CD14-positive monocyte (primary cell): ENCODE data around the gene S1PR4. TPM values are rescaled to one million over a fixed set of nuclear protein-coding genes. Genes with fewer than 3 reads are reported as not detected.
A peak's percentile ranks its signal among the peaks of the same experiment; 100 is the strongest.

Source experiments
- DNase-seq, 3 donors: peaks; one replicate each; pipeline ENCODE4 v3.0.0-alpha.2; 2011 to 2022
- H2AFZ ChIP-seq: 2 replicates; pipeline ENCODE4 v1.6.0; 2012; ENCODE audit warnings: mild to moderate bottlenecking, low read depth, low read length, inconsistent platforms; ENCODE audit not compliant: insufficient read depth, poor library complexity, severe bottlenecking
- H3K27ac ChIP-seq, 2 donors: 1 replicate in 1 of 2; 2 replicates in 1 of 2; pipeline ENCODE4 v1.5.1; 2012 to 2013; ENCODE audit warnings: low read length in 2 of 2, control low read depth in 1 of 2, inconsistent platforms in 1 of 2, low read depth in 1 of 2, mild to moderate bottlenecking in 1 of 2
- H3K27me3 ChIP-seq, 2 donors: one replicate each; pipeline versions ENCODE4 v1.6.0 to v1.6.1; 2011 to 2013; ENCODE audit warnings: low read length in 2 of 2; ENCODE audit not compliant: control insufficient read depth in 2 of 2, insufficient read depth in 2 of 2
- H3K36me3 ChIP-seq, 2 donors: replicated peaks in 1 of 2; 1 replicate in 1 of 2; 2 replicates in 1 of 2; pipeline versions ENCODE4 v1.5.1 to v1.6.1; 2012 to 2013; ENCODE audit warnings: low read length in 2 of 2, control low read depth in 1 of 2, inconsistent platforms in 1 of 2, mild to moderate bottlenecking in 1 of 2; ENCODE audit not compliant: insufficient read depth in 2 of 2, control insufficient read depth in 1 of 2
- H3K4me1 ChIP-seq, 2 donors: 1 replicate in 1 of 2; 2 replicates in 1 of 2; pipeline versions ENCODE4 v1.5.1 to v1.6.1; 2012 to 2013; ENCODE audit warnings: low read length in 2 of 2, control low read depth in 1 of 2, inconsistent platforms in 1 of 2, mild to moderate bottlenecking in 1 of 2, moderate library complexity in 1 of 2; ENCODE audit not compliant: insufficient read depth in 2 of 2, control insufficient read depth in 1 of 2
- H3K4me2 ChIP-seq: replicated peaks from 2 replicates; pipeline ENCODE3; 2012; ENCODE audit warnings: low read length, moderate library complexity, mild to moderate bottlenecking; ENCODE audit not compliant: poor library complexity, severe bottlenecking; ENCODE audit errors: extremely low read depth
- H3K4me3 ChIP-seq, 3 experiments: fragments of 200-600 bp in 1 of 3; sonication (generic) in 1 of 3; replicated peaks in 1 of 3; 1 replicate in 2 of 3; 2 replicates in 1 of 3; pipeline ENCODE4 v1.5.1; 2011 to 2013; ENCODE audit warnings: low read length in 3 of 3, mild to moderate bottlenecking in 3 of 3, control low read depth in 2 of 3, low read depth in 2 of 3, inconsistent platforms in 1 of 3, moderate library complexity in 1 of 3
- H3K79me2 ChIP-seq: 2 replicates; pipeline ENCODE4 v1.6.0; 2012; ENCODE audit warnings: mild to moderate bottlenecking, control low read depth, inconsistent platforms, low read length, moderate library complexity; ENCODE audit not compliant: insufficient read depth
- H3K9ac ChIP-seq: 2 replicates; pipeline ENCODE4 v1.6.0; 2017; ENCODE audit warnings: low read length, mild to moderate bottlenecking; ENCODE audit not compliant: insufficient read depth, poor library complexity, severe bottlenecking
- H3K9me3 ChIP-seq, 2 donors: replicated peaks in 1 of 2; 1 replicate in 1 of 2; 2 replicates in 1 of 2; pipeline versions ENCODE4 v1.5.1 to v1.6.1; 2012 to 2013; ENCODE audit warnings: low read length in 2 of 2, control low read depth in 1 of 2; ENCODE audit not compliant: control insufficient read depth in 1 of 2, insufficient read depth in 1 of 2
- H4K20me1 ChIP-seq: 2 replicates; pipeline ENCODE4 v1.6.0; 2012; ENCODE audit warnings: mild to moderate bottlenecking, low read length, control low read depth, moderate library complexity; ENCODE audit not compliant: insufficient read depth
- H3K27ac Mint-ChIP-seq, 7 donors: one replicate each; pipeline ENCODE4 v1.8.0; 2020; ENCODE audit warnings: mild to moderate bottlenecking in 7 of 7, mixed read lengths in 7 of 7, moderate library complexity in 6 of 7, inconsistent platforms in 2 of 7
- H3K27me3 Mint-ChIP-seq, 3 donors: one replicate each; pipeline ENCODE4 v1.8.0; 2021 to 2022; ENCODE audit warnings: low read depth in 3 of 3, mild to moderate bottlenecking in 3 of 3, mixed read lengths in 3 of 3, moderate library complexity in 3 of 3, inconsistent platforms in 1 of 3
- H3K36me3 Mint-ChIP-seq, 2 donors: one replicate each; pipeline ENCODE4 v1.8.0; 2020; ENCODE audit warnings: mixed read lengths in 2 of 2, inconsistent platforms in 1 of 2, mild to moderate bottlenecking in 1 of 2
- H3K4me1 Mint-ChIP-seq: one replicate; pipeline ENCODE4 v1.8.0; 2020; ENCODE audit warnings: mild to moderate bottlenecking, mixed read lengths
- H3K4me3 Mint-ChIP-seq, 2 donors: one replicate each; pipeline ENCODE4 v1.8.0; 2020; ENCODE audit warnings: mild to moderate bottlenecking in 2 of 2, mixed read lengths in 2 of 2, moderate library complexity in 1 of 2
- H3K9me3 Mint-ChIP-seq, 7 donors: one replicate each; pipeline ENCODE4 v1.8.0; 2020 to 2022; ENCODE audit warnings: mixed read lengths in 7 of 7, mild to moderate bottlenecking in 6 of 7, moderate library complexity in 6 of 7, inconsistent platforms in 2 of 7
- WGBS: methylation state at CpG from one replicate; pipeline ENCODE4 v1.1.5; 2013; ENCODE audit warnings: missing lambda C conversion rate; ENCODE audit not compliant: insufficient coverage; 5-methylcytosine and 5-hydroxymethylcytosine counted together
- intact Hi-C, 2 donors: fragments of 100-400 bp; cut with micrococcal nuclease; formaldehyde crosslinking; loops; one replicate each; pipeline versions ENCODE4 v1.15.0 to v1.15.1; 2023
- polyA plus RNA-seq, 3 donors: library from polyadenylated mRNA; depleted of rRNA in 1 of 3; unstranded in 2 of 3; stranded (reverse) in 1 of 3; fragments of 300-500 nt in 2 of 3; fragments of >200 nt in 1 of 3; fragmentation: Illumina TruSeq in 2 of 3; gene quantifications; 1 replicate in 2 of 3; 2 replicates in 1 of 3; pipeline ENCODE4 v1.2.3, GENCODE V29; 2012 to 2021
- TF ChIP-seq, protein P1 (sequence below): fragments of 200-600 bp; IDR thresholded peaks from one replicate; pipeline ENCODE4 v1.8.0; 2022; ENCODE audit warnings: antibody characterized with exemption, mild to moderate bottlenecking

Gene S1PR4
- polyA plus RNA-seq, 3 donors = 28.5 to 131 (median 105) TPM

DNA sequence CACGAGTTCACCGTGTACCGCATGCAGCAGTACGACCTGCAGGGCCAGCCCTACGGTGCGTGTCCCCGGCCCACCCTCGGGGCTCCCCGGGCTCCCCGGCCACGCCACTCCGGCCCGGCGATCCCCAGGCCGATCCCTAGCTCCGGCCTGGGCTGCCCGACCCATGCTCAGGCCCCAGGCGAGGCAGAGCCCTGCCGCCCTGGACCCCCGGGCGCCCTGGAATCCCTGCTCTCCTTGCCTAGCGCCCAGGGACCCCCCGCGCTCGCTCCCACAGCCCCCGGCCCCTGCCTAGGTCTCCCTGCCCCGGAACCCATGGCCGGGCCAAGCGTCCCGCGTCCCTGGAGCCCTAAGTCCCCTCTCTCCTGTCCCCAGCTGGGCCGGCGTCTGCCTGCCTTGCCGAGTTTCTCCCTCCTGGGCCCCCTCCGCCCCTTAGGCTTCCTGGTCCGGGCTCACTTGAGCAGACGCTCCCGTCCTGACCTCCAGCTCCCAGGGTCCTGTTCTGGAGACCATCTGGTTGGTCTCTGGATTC lies 7.7 kb downstream of the S1PR4 start:
- DNase-seq = no peak
- H3K79me2 ChIP-seq = peaks cover 89% of the 10 kb centered on the region
- H2AFZ ChIP-seq = peak overlapping the region; percentile 81
- H3K27me3 Mint-ChIP-seq = peaks cover 0 to 4% (median 0%) of the 10 kb centered on the region in 3 donors
- H3K4me2 ChIP-seq = peak overlapping the region; percentile 99
- H3K4me3 ChIP-seq = peak overlapping the region; percentile 53 to 79 (median 78)
- H3K9me3 Mint-ChIP-seq = peaks cover 0 to 3% (median 0%) of the 10 kb centered on the region in 7 donors
- H3K4me1 Mint-ChIP-seq = peaks cover 71% of the 10 kb centered on the region
- no peaks in the 10 kb centered on the region for H3K9me3 ChIP-seq
- peak overlapping the region; percentile 6 to 82 for H3K27ac ChIP-seq
- peaks cover 54% of the 10 kb centered on the region for H4K20me1 ChIP-seq
- TF ChIP-seq, protein P1, sequence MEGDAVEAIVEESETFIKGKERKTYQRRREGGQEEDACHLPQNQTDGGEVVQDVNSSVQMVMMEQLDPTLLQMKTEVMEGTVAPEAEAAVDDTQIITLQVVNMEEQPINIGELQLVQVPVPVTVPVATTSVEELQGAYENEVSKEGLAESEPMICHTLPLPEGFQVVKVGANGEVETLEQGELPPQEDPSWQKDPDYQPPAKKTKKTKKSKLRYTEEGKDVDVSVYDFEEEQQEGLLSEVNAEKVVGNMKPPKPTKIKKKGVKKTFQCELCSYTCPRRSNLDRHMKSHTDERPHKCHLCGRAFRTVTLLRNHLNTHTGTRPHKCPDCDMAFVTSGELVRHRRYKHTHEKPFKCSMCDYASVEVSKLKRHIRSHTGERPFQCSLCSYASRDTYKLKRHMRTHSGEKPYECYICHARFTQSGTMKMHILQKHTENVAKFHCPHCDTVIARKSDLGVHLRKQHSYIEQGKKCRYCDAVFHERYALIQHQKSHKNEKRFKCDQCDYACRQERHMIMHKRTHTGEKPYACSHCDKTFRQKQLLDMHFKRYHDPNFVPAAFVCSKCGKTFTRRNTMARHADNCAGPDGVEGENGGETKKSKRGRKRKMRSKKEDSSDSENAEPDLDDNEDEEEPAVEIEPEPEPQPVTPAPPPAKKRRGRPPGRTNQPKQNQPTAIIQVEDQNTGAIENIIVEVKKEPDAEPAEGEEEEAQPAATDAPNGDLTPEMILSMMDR = no peak
- WGBS = under 1% methylated on average over 38 of the region's 38 CpGs
- H3K4me1 ChIP-seq = peaks cover 71 to 79% of the 10 kb centered on the region in 2 donors
- intact Hi-C loops = loop anchor here in 1 of 2 donors (10.0 kb wide), 1 partner anchor 361 kb away; no protein-coding TSS in a partner anchor
- H3K36me3 ChIP-seq = peaks cover 0 to 10% of the 10 kb centered on the region in 2 donors
- H3K36me3 Mint-ChIP-seq = peaks cover 16 to 22% of the 10 kb centered on the region in 2 donors
- peak overlapping the region; percentile 80 for H3K9ac ChIP-seq
- H3K27me3 ChIP-seq = no peaks in the 10 kb centered on the region
- H3K4me3 Mint-ChIP-seq = peak overlapping the region; percentile 89 to 92
- H3K27ac Mint-ChIP-seq = peak overlapping the region; percentile 24 to 97 (median 85)

DNA sequence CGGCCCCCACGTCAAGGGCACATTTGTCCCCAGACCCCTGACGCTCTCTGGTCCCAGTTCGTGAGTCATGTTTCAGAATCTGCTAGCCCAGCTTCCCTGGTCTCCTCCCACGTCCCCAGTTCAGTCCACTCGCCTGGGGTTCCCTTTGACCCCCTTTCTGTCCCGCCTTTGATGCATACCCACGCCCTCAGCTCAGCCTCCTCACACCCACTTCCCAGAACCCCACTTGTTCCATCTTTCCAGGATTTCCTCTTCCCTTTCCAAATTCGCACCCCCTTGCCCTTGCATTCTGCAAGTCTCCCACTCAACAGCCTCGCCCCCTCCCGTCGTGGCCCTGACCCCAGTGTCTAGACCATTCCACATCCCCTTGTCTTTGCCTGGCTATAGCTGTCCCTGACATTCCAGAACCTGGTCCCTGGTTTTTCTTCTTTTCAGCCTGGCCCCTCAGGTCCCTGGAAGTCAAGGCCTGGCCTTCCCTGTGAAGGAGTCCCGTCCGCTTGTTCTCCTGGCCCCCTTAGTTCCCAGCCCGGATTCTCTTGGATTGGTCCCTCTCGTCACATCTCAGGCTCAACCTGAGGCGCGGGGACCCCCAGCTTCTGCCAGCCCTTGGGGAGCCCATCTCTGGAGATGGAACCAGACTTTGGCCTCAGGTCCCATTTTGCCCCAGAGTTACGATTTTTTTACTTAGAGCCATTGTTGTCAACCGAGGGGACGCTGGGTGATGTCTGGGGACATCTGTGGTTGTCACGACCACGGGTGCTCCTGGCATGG lies 8.5 kb downstream of the S1PR4 start:
- Histone ChIP-seq H3K9me3 (no peaks in the 10 kb centered on the region), H3K36me3 (peaks cover 0 to 10% of the 10 kb centered on the region in 2 donors), H3K27me3 (no peaks in the 10 kb centered on the region), H2AFZ (no peak overlapping the region), H3K9ac (peak overlapping the region; percentile 80), H3K27ac (peak overlapping the region; percentile 6 to 82), H3K4me1 (peaks cover 62 to 71% of the 10 kb centered on the region in 2 donors), H4K20me1 (peaks cover 50% of the 10 kb centered on the region), H3K4me2 (peak overlapping the region; percentile 99), H3K4me3 (peak overlapping the region in 2 of 3 experiments; percentile 53 to 78), H3K79me2 (peaks cover 89% of the 10 kb centered on the region)
- Mint-ChIP-seq H3K27ac (peak overlapping the region in 6 of 7 donors; percentile 35 to 88 (median 80)), H3K4me3 (peak overlapping the region; percentile 89 to 92), H3K4me1 (peaks cover 65% of the 10 kb centered on the region), H3K36me3 (peaks cover 16 to 25% of the 10 kb centered on the region in 2 donors), H3K27me3 (peaks cover 0 to 4% (median 0%) of the 10 kb centered on the region in 3 donors), H3K9me3 (peaks cover 0 to 3% (median 0%) of the 10 kb centered on the region in 7 donors)
- intact Hi-C loops = loop anchor here in 1 of 2 donors (10.0 kb wide), 1 partner anchor 362 kb away; no protein-coding TSS in a partner anchor
- WGBS = 73% methylated on average over 23 of the region's 23 CpGs
- TF ChIP-seq, protein P1 = no peak
- no peak for DNase-seq
